ENCODE data around the gene RSAD1.

GRCh38 chr17:50535407-50535806, 56.7 kb downstream of the RSAD1 start:
- no peak for TF ChIP-seq CTCF (IDR thresholded peaks at IDR 0.05)
- TF ChIP-seq EZH2phosphoT487 (IDR thresholded peaks at IDR 0.05): no peak
- no peak for TF ChIP-seq EZH2 (IDR thresholded peaks at IDR 0.05)

Data from neural progenitor cell (in vitro differentiated cells).